Measurements from ENCODE around the gene CD93.

The CD93 gene

GRCh38 chr20:23061262-23061661 lies 24.9 kb downstream of the CD93 start:
- DNase-seq (ENCODE audit: low spot score), result no peak

- DNase-seq (ENCODE audit: low spot score), result no peak
These were observed 25.5 kb downstream of the CD93 start for GRCh38 chr20:23060629-23061028.

DNA sequence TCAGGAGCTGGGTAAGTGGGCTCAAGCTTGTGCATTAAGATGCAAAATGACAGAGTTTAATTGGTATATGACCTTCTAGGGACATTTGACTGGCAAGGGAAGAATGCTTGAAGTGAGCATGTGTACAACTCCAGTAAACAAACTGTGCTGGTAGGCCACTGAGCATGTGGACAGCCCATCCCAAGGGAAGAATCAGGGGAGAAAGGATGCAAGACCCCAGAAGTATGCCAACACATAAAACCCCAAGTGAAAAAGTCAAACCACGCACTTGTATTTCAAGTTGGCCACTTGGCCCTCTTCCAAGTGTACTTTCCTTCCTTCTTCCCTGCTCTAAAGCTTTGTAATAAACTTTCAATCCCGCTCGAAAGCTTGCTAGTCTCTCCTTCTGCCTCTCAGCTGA lies 26.3 kb downstream of the CD93 start:
- DNase-seq (ENCODE audit: low spot score), result no peak

DNA sequence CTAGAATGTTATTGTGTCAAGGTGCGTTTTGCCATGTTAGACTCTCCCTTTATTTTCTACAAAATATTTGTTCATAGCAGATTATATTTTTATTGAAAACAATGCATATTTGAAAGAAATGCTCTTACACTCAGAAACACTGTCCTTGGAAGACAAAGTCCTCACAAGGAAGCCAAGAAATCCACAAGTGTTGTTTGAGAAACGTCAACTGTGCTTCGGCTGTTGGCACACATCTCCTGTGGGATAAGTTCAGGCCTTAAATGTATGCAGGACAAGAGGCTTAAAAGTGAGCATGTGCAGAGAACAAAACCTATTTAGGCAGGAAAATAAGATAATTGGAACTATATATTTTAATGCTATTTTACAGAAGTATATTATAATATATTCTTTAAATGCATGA lies 27.1 kb downstream of the CD93 start:
- DNase-seq (ENCODE audit: low spot score), result no peak

GRCh38 chr20:23058240-23058639 lies 27.9 kb downstream of the CD93 start:
- DNase-seq (ENCODE audit: low spot score), result no peak

GRCh38 chr20:23052904-23053303 lies 33.2 kb downstream of the CD93 start:
- no peak for DNase-seq (ENCODE audit: low spot score)

- DNase-seq (ENCODE audit: low spot score), result no peak
These were observed 35.1 kb downstream of the CD93 start for GRCh38 chr20:23050847-23051627.

DNA sequence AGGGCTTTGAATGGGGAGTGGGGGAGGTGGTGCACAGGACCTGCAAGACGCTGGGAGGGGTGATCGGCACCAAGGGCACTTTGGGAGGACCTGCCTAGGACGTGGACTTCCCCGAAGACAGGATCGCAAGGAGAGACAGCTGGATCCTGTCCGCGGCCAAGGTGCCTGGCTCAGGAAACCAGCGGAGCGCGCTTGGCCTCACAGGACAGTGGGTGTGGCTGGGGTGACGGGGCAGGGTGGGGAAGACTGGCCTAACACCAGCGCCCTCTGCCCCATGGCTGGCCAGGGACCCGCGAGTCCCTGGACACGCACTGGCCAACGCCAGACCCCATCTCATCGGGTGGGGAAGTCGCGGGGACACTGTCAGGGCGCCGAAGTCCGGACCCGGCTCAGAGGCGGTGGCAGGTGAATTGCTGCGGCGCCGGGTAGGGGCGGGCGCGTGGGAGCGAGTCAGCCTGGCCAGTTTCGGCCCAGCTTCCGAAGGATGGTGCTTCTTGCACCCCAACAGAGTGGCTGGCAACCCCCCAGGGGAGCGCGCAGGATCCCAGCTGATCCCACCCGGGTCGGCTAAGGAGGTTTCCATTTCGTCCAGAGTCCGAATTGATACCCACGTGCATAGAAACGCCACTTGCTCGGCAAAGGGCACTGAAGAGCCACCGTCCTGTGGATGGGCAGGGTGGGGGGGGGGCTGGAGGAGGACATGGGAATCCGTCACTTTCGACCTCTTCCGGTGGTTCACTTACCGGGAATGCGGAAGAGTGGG lies 35.9 kb downstream of the CD93 start:
- no peak for DNase-seq (ENCODE audit: low spot score)

DNA sequence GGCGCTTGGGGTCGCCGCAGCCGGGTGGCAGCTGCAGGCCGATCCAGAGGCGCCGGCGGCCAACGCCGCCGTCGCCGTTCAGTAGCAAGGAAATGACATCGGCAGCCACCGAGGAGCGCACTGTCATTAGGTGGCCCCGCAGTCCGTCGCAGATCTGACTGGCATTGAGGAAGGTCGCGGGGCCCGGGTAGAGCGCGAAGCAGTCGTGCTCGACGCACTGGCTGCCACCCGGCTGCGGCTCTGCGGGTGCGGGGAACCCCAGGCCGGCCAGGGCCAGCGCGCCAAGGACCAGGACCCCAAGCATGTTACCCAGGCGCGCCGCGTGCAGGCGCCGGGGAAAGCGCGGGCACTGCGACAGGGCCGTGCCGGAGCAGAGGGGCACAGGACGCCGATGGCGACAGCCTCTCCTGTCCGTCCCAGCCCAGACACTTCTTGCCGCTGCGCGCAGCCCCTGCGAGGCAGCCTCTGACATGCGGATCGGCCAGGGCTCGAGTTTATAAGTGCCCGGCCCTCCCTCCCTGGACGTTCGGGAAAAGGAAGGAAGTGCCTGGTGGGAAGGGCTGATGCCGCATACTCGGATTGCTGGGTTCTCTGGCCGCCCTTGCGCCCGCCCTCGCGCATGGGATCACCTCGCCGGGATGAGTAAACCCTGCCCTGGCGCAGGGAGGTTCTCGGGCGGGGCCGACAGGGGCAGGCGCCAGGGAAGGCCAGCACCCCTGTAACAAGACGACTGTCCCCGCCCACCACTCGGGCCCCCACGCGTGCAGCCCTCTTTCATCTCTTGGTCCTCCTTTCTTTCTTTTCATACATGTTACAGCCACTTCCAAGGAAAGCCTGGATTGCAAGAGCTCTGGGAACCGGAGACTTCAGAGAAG lies 36.7 kb downstream of the CD93 start, which contains the start of gene THBD:
THBD (minus strand) TSS at position 472 of the 875 bp plus-strand sequence; CDS start at position 304, 168 bp downstream.
- no peak for DNase-seq (ENCODE audit: low spot score)

DNA sequence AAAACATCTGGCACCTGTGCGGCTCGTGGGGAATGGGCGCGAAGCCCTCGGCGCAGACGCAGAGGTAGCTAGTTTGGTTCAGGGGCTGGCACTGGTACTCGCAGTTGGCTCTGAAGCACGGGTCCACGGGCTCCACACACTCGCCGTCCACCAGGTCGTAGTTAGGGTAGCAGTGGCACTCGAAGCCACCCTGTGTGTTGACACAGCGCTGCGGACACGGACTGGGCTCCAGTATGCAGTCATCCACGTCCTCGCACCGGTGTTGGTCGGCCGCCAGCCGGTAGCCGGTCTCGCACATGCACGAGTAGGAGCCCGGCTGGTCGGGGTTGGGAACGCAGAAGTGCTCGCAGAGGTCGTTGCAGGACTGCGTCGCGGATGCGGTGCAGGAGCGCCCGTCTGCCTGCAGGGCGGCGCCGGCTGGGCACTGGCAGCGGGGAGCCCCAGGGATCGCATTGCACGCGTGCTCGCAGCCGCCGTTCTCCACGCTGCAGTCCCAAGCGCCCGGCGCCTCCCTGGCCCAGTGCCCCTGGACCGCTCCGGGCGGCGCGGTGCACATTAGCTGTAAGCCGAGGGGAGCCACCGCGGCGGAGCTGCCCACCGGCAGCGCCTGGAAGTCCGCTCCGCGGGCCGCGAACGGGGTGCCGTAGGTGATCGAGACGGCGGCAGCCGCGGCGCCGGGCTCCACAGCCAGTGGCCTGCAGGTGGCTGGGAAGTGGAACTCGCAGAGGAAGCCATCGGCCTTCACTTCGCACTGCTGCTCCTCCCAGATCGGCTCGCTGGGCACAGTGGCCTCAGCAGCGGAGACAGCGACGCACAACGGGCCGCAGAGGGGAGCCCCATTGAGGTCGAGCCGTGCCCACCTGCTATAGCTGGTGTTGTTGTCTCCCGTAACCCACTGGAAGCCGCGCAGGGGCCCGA lies 37.6 kb downstream of the CD93 start:
- no peak for DNase-seq (ENCODE audit: low spot score)

GRCh38 chr20:23047738-23048214 lies 38.3 kb downstream of the CD93 start:
- no peak for DNase-seq (ENCODE audit: low spot score)

GRCh38 chr20:23047001-23047737 lies 39.0 kb downstream of the CD93 start:
- DNase-seq (ENCODE audit: low spot score), result no peak

GRCh38 chr20:23046431-23046830 lies 39.7 kb downstream of the CD93 start:
- DNase-seq (ENCODE audit: low spot score), result no peak

- no peak for DNase-seq (ENCODE audit: low spot score)
These were observed 42.7 kb downstream of the CD93 start for GRCh38 chr20:23043376-23043775.

DNA sequence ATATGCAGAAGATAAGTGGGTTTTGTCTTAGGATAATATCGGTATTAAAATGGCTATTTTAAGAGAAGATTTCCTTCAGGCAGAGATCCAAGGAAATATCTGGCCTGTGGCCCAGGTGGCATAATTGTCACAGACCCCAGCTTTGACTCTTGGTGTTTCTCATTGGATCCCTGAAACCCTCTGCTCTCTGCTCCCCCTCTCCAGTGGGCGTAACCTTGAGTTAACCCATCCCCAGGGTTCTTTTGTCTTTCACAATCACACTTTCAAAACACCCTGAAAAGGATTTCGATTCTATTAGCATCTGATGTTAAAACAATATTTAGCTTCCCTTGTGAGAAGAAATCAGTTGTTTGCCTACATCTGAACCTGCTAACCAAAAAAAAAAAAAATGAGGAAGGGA lies 43.9 kb downstream of the CD93 start:
- no peak for DNase-seq (ENCODE audit: low spot score)

DNA sequence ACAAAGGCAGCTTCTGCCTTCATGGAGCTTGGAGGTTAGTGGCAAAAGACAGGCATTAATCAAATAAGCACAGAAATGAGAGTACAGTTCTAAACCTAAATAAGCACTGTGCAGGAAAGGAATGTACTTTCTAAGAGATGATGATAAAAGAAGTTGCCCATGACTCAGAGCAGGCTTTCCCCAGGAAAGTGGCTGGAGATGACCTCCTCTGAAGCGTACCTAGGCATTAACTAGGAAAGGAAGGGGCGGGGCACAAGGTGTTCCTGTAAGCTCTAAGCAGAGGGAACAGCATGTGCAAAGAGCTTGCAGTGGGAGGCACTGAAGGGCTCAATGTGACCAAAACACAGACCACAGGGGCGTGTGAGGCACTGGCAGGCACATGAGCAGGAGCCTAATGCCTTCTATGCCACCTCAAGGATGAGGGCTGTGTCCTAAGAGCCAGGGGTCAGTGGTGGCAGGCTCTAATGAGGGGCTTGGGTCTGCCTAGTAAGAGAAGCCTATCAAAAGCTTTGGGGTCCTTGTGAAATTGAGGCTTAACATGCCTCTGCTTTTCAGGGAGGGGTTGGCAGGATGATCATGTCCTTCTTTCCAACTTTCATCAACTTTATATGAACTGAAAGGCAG lies 46.1 kb downstream of the CD93 start:
- peak; percentile 55 for DNase-seq (ENCODE audit: low spot score)

DNA sequence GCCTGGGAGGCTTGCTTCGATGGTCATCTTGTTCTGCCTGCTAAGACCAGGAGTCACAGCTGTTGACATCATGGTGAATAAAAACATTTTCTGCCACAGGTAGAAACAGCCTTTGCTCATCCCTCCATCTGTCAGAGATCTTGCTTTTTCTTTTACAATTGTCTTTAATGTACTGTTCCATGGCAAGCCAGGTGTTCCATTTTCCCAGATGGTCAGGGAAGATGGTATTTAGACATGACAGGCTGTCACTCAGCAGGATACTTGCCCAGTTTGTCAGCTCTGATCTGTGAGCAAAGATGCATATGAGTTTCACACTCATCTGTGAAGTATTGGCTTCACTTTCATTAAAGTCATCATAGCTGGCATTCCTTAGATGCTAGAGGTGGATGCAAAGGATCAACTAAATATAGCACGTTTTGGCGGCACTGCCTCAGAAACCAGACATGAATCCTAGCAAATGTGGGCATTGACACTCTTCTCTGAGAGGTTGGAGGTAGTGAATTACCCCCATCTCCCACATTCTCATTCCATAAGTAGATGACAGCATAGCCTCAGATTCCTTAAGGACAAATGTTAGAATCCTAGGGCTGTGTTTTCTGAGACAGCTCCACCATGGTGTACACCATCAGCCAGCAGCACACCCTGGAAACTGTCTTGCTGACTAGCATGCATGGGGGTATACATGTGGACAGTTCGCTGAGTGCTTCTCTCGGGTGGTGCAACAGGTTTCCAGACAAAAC lies 46.8 kb downstream of the CD93 start:
- DNase-seq (ENCODE audit: low spot score), result no peak

DNA sequence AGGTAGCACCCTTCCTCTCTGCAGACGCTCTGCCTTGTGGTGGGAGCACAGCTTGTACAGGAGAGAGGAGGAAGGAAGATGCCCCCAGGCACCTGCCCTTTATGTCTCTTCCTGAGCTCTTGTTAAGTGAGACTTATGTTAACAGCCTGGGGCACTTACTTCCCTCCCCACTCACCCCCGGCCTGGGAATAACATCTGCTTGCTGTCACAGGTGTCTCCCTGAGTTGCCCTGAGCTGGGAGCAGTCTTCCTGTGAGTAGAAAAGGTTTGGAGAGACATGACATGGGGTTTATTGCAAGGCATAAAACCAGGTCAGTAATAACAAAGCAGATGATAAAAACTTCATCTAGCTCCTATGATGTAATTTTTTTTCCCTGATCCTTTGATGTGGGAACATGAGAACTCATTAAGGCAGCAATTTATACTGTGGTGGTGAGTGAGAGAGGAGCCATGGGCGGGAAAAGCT lies 49.1 kb downstream of the CD93 start:
- DNase-seq (ENCODE audit: low spot score), result peak; percentile 99

- no peak for DNase-seq (ENCODE audit: low spot score)
These were observed 49.8 kb downstream of the CD93 start for GRCh38 chr20:23036371-23036770.

Data from SW480 (cell line).